ENCODE data around the gene MGA. TPM values are rescaled to one million over a fixed set of nuclear protein-coding genes. Genes with fewer than 3 reads are reported as not detected.

Gene MGA
- total RNA-seq (2021): 31.8 and 38.5 TPM in 2 replicates
- Bru-seq, nascent RNA: percentile 85 among the genes with signal in this experiment
- BruChase-seq, experiment 1, labeled RNA remaining after a 2-hour chase: percentile 81 among the genes with signal in this experiment
- percentile 81 among the genes with signal in this experiment for BruChase-seq, experiment 2, labeled RNA remaining after a 6-hour chase
- long read RNA-seq, partial matches to known transcripts: 1 of 4 reads
- long read RNA-seq, other reads (novel, unspliced or antisense): 3 of 4 reads

- peak within 1 kb of the TSS; percentile 97 for H2AFZ ChIP-seq
- H3K9me2 ChIP-seq (ENCODE audit: insufficient read depth): no peaks in the 10 kb centered on the region
- H3K79me2 ChIP-seq (ENCODE audit: low read depth): peaks cover 49% of the 10 kb centered on the region
- peaks cover 11% of the 10 kb centered on the region for H3K4me1 ChIP-seq (replicated peaks; ENCODE audit: insufficient read depth)
- ChIA-PET POLR2A (ENCODE audit: unreplicated experiment) (interaction anchor here (0.6 to 0.7 kb wide), 2 partner anchors 191 to 400 kb away, joined by 3 to 4 read pairs; no protein-coding TSS in a partner anchor), CTCF (interaction anchor here (0.6 to 0.7 kb wide), 3 partner anchors 57 to 95 kb away, joined by 3 to 4 read pairs (median 3); no protein-coding TSS in a partner anchor)
- peak within 1 kb of the TSS; percentile 85 for H3K4me2 ChIP-seq
- H3K36me3 ChIP-seq (ENCODE audit: low read depth): no peaks in the 10 kb centered on the region
- H3F3A ChIP-seq (ENCODE audit: insufficient read depth, low read depth): peaks cover 21% of the 10 kb centered on the region; the same call in 1 of the 2 replicates
- DNase-seq: peak; percentile 74 to 84
- no peak for TF ChIP-seq EZH2 (IDR thresholded peaks at IDR 0.05; ENCODE audit: low read depth)
- no peaks in the 10 kb centered on the region for H3K27me3 ChIP-seq (ENCODE audit: insufficient read depth, low read depth)
- H3K4me3 ChIP-seq: peak within 1 kb of the TSS; percentile 63
- BruUV-seq (replicated peaks): TSS peak; percentile 61
- H3K9me3 ChIP-seq (ENCODE audit: insufficient read depth, low read depth): no peaks in the 10 kb centered on the region
- H4K20me1 ChIP-seq (ENCODE audit: insufficient read depth): peaks cover 15% of the 10 kb centered on the region; the same call in 1 of the 2 replicates
- intact Hi-C loops (cut with micrococcal nuclease; ENCODE audit: unreplicated experiment): loop anchor here (5.0 kb wide), 1 partner anchor 38 kb away; no protein-coding TSS in a partner anchor
- H3K27ac ChIP-seq: peak within 1 kb of the TSS; percentile 85
Measured at GRCh38 chr15:41660235-41661077, at the start of gene MGA. TSS of gene MGA (plus strand) at chr15:41660405.

DNA sequence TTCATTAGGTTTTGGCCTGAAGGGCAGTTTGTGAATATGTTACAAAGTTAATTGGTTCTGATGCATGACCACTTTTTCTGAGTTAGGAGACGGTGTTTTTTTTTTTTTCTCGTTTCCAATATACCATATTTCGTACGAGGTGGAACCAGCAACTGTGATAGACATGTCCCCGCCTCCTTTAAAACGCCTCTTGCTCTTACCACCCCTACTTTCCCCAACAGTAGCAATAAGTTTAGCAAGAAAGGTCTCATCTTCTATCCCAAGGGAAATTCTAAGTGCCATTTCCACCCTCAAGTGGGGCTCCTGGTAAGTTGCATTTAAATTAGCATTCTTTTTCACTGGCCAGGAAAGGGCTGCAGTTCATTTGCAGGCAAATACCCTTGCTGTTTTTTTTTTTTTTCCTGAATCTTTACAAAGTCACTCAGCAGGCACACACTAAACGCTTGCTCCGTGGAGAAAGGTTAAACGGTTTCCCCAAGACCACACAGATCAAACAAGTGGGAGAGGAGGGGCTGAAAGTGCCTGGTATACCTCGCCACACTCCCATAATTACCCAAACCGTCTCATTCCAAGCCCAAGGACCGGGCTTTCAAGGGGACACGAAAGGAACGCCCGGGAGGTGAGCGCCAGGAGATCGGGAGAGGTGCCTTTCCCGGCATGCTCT lies 39.5 kb upstream of the MGA start:
- Histone ChIP-seq H3K9me3 (ENCODE audit: insufficient read depth, low read depth) (0 out of 2 replicates have a peak, but pooled peaks cover 7% of the 10 kb centered on the region), H3F3A (ENCODE audit: insufficient read depth, low read depth) (no peaks in the 10 kb centered on the region), H3K9me2 (ENCODE audit: insufficient read depth) (no peaks in the 10 kb centered on the region), H2AFZ (peak overlapping the region; percentile 78), H3K4me1 (replicated peaks; ENCODE audit: insufficient read depth) (no peaks in the 10 kb centered on the region), H3K4me3 (peak overlapping the region; percentile 50), H3K36me3 (ENCODE audit: low read depth) (no peaks in the 10 kb centered on the region), H3K27me3 (ENCODE audit: insufficient read depth, low read depth) (no peaks in the 10 kb centered on the region), H3K27ac (peak overlapping the region; percentile 68; the same call in 1 of the 2 replicates), H3K79me2 (ENCODE audit: low read depth) (peaks cover 7% of the 10 kb centered on the region; the same call in 1 of the 2 replicates), H3K4me2 (peak overlapping the region; percentile 76), H4K20me1 (ENCODE audit: insufficient read depth) (no peaks in the 10 kb centered on the region)
- TF ChIP-seq CTCF (conservative IDR thresholded peaks at IDR 0.05) (no peak), EZH2 (IDR thresholded peaks at IDR 0.05; ENCODE audit: low read depth) (no peak)
- BruUV-seq (replicated peaks): TSS peak; percentile 55
- intact Hi-C loops (cut with micrococcal nuclease; ENCODE audit: unreplicated experiment): loop anchor here (5.0 kb wide), 1 partner anchor 42 kb away; the partner anchor contains the start of gene MGA
- POLR2A ChIA-PET (ENCODE audit: unreplicated experiment): interaction anchor here (0.6 kb wide), 1 partner anchor 156 kb away, joined by 3 read pairs; no protein-coding TSS in a partner anchor
- CTCF ChIA-PET: no interaction called here
- no peak for DNase-seq

- TF ChIP-seq CTCF (conservative IDR thresholded peaks at IDR 0.05) (no peak), EZH2 (IDR thresholded peaks at IDR 0.05; ENCODE audit: low read depth) (no peak)
- POLR2A ChIA-PET (ENCODE audit: unreplicated experiment): interaction anchor here (0.6 kb wide), 2 partner anchors 157 to 568 kb away, joined by 3 to 4 read pairs; no protein-coding TSS in a partner anchor
- DNase-seq: peak; percentile 57 to 75
- H2AFZ ChIP-seq: peak overlapping the region; percentile 78
- H3K4me2 ChIP-seq: peak overlapping the region; percentile 76
- intact Hi-C loops (cut with micrococcal nuclease; ENCODE audit: unreplicated experiment): loop anchor here (5.0 kb wide), 1 partner anchor 41 kb away; the partner anchor contains the start of gene MGA
- H3K4me3 ChIP-seq: peak overlapping the region; percentile 50
- CTCF ChIA-PET: no interaction called here
- H3K36me3 ChIP-seq (ENCODE audit: low read depth): no peaks in the 10 kb centered on the region
- no peaks in the 10 kb centered on the region for H3K27me3 ChIP-seq (ENCODE audit: insufficient read depth, low read depth)
- no peaks in the 10 kb centered on the region for H4K20me1 ChIP-seq (ENCODE audit: insufficient read depth)
- no peaks in the 10 kb centered on the region for H3F3A ChIP-seq (ENCODE audit: insufficient read depth, low read depth)
- H3K9me2 ChIP-seq (ENCODE audit: insufficient read depth): no peaks in the 10 kb centered on the region
- peak overlapping the region; percentile 68 for H3K27ac ChIP-seq
- no TSS peak for BruUV-seq (replicated peaks)
- H3K9me3 ChIP-seq (ENCODE audit: insufficient read depth, low read depth): 0 out of 2 replicates have a peak, but pooled peaks cover 7% of the 10 kb centered on the region
- no peaks in the 10 kb centered on the region for H3K4me1 ChIP-seq (replicated peaks; ENCODE audit: insufficient read depth)
- peaks cover 7% of the 10 kb centered on the region; the same call in 1 of the 2 replicates for H3K79me2 ChIP-seq (ENCODE audit: low read depth)
Measured at GRCh38 chr15:41621200-41622193, 38.7 kb upstream of the MGA start.
